ENCODE results near the gene C4orf50.

DNA sequence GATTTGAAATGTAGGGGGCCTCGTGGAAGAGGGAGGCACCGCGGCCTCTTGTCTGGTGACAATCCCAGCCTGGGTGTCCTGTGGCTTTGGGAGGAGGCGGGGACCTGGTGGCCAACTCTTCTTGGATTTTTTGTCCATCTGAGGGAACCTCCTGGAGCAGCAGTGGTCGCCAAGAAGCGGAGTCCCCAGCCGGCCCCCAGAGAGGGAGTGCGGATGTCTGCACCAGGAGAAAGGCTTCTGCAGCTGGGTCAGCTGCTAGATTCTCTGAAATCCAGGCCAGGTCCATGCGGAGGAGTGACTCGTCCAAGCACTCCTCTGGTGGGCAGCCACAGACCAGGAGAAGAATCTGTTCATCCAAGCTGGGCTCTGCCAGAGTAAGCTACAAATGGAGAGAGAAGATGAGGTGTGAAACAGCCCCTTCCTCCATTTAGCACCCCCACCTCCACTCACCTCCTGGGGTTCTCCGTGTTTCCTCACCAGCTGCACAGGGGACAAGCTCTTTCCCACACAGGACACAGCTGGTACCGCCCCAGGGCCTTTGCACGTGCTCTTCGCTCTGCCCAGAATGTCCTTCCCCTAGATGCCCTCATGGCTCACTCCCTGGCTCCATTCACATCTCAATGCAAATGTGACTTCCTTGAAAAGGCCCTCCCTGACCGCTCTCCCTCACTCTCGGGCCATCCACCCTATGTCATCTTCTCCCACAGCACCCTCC lies 27.6 kb downstream of the C4orf50 start:
- TF ChIP-seq, protein P1, sequence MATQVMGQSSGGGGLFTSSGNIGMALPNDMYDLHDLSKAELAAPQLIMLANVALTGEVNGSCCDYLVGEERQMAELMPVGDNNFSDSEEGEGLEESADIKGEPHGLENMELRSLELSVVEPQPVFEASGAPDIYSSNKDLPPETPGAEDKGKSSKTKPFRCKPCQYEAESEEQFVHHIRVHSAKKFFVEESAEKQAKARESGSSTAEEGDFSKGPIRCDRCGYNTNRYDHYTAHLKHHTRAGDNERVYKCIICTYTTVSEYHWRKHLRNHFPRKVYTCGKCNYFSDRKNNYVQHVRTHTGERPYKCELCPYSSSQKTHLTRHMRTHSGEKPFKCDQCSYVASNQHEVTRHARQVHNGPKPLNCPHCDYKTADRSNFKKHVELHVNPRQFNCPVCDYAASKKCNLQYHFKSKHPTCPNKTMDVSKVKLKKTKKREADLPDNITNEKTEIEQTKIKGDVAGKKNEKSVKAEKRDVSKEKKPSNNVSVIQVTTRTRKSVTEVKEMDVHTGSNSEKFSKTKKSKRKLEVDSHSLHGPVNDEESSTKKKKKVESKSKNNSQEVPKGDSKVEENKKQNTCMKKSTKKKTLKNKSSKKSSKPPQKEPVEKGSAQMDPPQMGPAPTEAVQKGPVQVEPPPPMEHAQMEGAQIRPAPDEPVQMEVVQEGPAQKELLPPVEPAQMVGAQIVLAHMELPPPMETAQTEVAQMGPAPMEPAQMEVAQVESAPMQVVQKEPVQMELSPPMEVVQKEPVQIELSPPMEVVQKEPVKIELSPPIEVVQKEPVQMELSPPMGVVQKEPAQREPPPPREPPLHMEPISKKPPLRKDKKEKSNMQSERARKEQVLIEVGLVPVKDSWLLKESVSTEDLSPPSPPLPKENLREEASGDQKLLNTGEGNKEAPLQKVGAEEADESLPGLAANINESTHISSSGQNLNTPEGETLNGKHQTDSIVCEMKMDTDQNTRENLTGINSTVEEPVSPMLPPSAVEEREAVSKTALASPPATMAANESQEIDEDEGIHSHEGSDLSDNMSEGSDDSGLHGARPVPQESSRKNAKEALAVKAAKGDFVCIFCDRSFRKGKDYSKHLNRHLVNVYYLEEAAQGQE (IDR thresholded peaks at IDR 0.05; ENCODE audit: insufficient read depth in 1 of 2, low read depth in 2 of 2, low read length in 2 of 2) = no peak
- TF ChIP-seq FOXP2 (optimal IDR thresholded peaks at IDR 0.05; ENCODE audit: borderline replicate concordance, extremely low read depth, extremely low read length, insufficient read depth) = no peak
- no peak for TF ChIP-seq POLR2AphosphoS5 (IDR thresholded peaks at IDR 0.05; ENCODE audit: low read depth, low read length)

All from PFSK-1 (cell line).